A673 (cell line): ENCODE data around the gene GLI3.

Source experiments
- CTCF ChIP-seq: fragments of 300-800, 200-600 bp; sonication (generic); conservative IDR thresholded peaks from 2 replicates; pipeline ENCODE4 v1.5.1; 2017; ENCODE audit warnings: low read depth, mild to moderate bottlenecking, antibody characterized with exemption, low read length, moderate library complexity, mixed read lengths
- EZH2 ChIP-seq: fragments of 200-600 bp; sonication (generic); IDR thresholded peaks from 2 replicates; pipeline ENCODE4 v1.6.1; 2017; ENCODE audit warnings: borderline replicate concordance, low read depth, mild to moderate bottlenecking, mixed read lengths, antibody characterized with exemption, low read length; ENCODE audit not compliant: poor library complexity, severe bottlenecking

GRCh38 chr7:42155584-42156290 lies 81.3 kb downstream of the GLI3 start:
- TF ChIP-seq CTCF (no peak), EZH2 (no peak)
